ENCODE measurements around the gene GTF3C2. TPM values are rescaled to one million over a fixed set of nuclear protein-coding genes. Genes with fewer than 3 reads are reported as not detected.

GTF3C2 gene
- total and polyA plus RNA-seq, 2 of the 13 experiments (the other 11 are each of a cell fraction or from before 2014, with no cell fraction given): 77.5 to 130 TPM

DNA sequence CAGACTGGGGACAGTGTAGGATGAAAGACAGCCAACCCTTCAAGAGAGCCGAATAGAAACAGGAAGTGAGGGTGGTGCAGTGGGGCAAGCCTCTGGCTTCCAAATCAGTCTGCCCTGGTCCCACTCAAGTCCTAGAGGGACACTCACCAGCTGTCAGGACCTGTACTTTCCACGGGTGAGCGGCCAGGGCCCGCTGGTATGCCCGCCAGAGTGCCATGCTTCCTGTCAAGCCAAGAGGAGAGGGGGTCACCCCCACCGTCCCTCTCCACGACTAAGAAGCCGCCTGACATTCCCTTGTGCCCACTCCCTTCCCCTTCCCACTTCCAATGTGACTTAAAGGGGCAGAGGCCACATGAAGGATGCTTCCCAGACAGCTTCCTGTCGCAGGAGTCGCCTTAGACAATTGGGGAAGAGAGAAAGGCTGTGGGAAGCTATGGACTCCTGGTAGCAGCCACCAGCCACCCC lies 34.2 kb downstream of the GTF3C2 start (continued):
- TF ChIP-seq NR1H2 (CRISPR knock-in tag; IDR thresholded peaks at IDR 0.05; ENCODE audit: borderline replicate concordance, low read depth) (no peak), SP140L (CRISPR knock-in tag; IDR thresholded peaks at IDR 0.05; ENCODE audit: borderline replicate concordance) (no peak), HNRNPL (IDR thresholded peaks at IDR 0.05; ENCODE audit: low read depth, low read length) (no peak), TGIF2 (CRISPR knock-in tag; IDR thresholded peaks at IDR 0.05) (no peak), ZNF205 (CRISPR knock-in tag; IDR thresholded peaks at IDR 0.05) (no peak), ZNF451 (CRISPR knock-in tag; IDR thresholded peaks at IDR 0.05) (no peak), MIER3 (CRISPR knock-in tag; IDR thresholded peaks at IDR 0.05; ENCODE audit: borderline replicate concordance) (no peak), PCBP2 (optimal IDR thresholded peaks at IDR 0.05; ENCODE audit: low read depth, low read length, poor library complexity, severe bottlenecking) (no peak), ZNF274 (CRISPR knock-in tag; IDR thresholded peaks at IDR 0.05) (no peak), SAFB2 (CRISPR knock-in tag; IDR thresholded peaks at IDR 0.05; ENCODE audit: borderline replicate concordance, low read depth) (0 out of 2 replicates have a peak, but pooled peaks have one; percentile 14), ZNF431 (CRISPR knock-in tag; IDR thresholded peaks at IDR 0.05; ENCODE audit: borderline replicate concordance, low read depth) (no peak), TOPORS (CRISPR knock-in tag; IDR thresholded peaks at IDR 0.05) (no peak; the same call in 1 of the 2 replicates), TEAD3 (CRISPR knock-in tag; optimal IDR thresholded peaks at IDR 0.05; ENCODE audit: borderline replicate concordance) (peak; percentile 13), SUZ12 (IDR thresholded peaks at IDR 0.05; ENCODE audit: low read depth, low read length) (no peak), SMC3 (IDR thresholded peaks at IDR 0.05; ENCODE audit: low read length) (no peak), HNRNPUL1 (IDR thresholded peaks at IDR 0.05; ENCODE audit: low read depth, low read length) (no peak)
- TF ChIP-seq, protein P1, sequence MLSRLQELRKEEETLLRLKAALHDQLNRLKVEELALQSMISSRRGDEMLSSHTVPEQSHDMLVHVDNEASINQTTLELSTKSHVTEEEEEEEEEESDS (CRISPR knock-in tag; IDR thresholded peaks at IDR 0.05; ENCODE audit: borderline replicate concordance): no peak
- TF ChIP-seq, protein P2, sequence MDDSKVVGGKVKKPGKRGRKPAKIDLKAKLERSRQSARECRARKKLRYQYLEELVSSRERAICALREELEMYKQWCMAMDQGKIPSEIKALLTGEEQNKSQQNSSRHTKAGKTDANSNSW (CRISPR knock-in tag; IDR thresholded peaks at IDR 0.05; ENCODE audit: borderline replicate concordance): no peak
- TF ChIP-seq, protein P3, sequence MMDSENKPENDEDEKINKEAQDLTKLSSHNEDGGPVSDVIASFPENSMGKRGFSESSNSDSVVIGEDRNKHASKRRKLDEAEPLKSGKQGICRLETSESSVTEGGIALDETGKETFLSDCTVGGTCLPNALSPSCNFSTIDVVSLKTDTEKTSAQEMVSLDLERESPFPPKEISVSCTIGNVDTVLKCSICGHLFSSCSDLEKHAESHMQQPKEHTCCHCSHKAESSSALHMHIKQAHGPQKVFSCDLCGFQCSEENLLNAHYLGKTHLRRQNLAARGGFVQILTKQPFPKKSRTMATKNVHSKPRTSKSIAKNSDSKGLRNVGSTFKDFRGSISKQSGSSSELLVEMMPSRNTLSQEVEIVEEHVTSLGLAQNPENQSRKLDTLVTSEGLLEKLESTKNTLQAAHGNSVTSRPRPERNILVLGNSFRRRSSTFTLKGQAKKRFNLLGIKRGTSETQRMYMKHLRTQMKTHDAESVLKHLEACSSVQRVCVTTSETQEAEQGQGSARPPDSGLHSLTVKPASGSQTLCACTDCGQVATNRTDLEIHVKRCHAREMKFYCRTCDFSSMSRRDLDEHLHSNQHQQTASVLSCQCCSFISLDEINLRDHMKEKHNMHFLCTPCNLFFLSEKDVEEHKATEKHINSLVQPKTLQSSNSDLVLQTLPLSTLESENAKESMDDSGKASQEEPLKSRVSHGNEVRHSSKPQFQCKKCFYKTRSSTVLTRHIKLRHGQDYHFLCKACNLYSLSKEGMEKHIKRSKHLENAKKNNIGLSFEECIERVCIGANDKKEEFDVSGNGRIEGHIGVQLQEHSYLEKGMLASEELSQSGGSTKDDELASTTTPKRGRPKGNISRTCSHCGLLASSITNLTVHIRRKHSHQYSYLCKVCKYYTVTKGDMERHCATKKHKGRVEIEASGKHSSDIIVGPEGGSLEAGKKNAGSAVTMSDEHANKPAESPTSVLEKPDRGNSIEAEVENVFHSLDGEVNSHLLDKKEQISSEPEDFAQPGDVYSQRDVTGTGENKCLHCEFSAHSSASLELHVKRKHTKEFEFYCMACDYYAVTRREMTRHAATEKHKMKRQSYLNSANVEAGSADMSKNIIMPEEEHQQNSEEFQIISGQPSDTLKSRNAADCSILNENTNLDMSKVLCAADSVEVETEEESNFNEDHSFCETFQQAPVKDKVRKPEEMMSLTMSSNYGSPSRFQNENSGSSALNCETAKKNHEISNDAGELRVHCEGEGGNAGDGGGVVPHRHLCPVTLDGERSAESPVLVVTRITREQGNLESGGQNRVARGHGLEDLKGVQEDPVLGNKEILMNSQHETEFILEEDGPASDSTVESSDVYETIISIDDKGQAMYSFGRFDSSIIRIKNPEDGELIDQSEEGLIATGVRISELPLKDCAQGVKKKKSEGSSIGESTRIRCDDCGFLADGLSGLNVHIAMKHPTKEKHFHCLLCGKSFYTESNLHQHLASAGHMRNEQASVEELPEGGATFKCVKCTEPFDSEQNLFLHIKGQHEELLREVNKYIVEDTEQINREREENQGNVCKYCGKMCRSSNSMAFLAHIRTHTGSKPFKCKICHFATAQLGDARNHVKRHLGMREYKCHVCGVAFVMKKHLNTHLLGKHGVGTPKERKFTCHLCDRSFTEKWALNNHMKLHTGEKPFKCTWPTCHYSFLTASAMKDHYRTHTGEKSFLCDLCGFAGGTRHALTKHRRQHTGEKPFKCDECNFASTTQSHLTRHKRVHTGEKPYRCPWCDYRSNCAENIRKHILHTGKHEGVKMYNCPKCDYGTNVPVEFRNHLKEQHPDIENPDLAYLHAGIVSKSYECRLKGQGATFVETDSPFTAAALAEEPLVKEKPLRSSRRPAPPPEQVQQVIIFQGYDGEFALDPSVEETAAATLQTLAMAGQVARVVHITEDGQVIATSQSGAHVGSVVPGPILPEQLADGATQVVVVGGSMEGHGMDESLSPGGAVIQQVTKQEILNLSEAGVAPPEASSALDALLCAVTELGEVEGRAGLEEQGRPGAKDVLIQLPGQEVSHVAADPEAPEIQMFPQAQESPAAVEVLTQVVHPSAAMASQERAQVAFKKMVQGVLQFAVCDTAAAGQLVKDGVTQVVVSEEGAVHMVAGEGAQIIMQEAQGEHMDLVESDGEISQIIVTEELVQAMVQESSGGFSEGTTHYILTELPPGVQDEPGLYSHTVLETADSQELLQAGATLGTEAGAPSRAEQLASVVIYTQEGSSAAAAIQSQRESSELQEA (CRISPR knock-in tag; IDR thresholded peaks at IDR 0.05; ENCODE audit: not compliant biosample characterization): no peak
- TF ChIP-seq, protein P4, sequence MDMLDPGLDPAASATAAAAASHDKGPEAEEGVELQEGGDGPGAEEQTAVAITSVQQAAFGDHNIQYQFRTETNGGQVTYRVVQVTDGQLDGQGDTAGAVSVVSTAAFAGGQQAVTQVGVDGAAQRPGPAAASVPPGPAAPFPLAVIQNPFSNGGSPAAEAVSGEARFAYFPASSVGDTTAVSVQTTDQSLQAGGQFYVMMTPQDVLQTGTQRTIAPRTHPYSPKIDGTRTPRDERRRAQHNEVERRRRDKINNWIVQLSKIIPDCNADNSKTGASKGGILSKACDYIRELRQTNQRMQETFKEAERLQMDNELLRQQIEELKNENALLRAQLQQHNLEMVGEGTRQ (IDR thresholded peaks at IDR 0.05; ENCODE audit: low read depth, low read length): no peak
- TF ChIP-seq, protein P4 (CRISPR knock-in tag; IDR thresholded peaks at IDR 0.05; ENCODE audit: borderline replicate concordance): no peak
